DMS53 (cell line): ENCODE data around the gene KRTAP6-2.

Experiments
- DNase-seq: peaks from one replicate; lab custom pipeline; 2025; lab: John Stamatoyannopoulos, UW

KRTAP6-2 gene

GRCh38 chr21:30567617-30568016 lies 31.1 kb downstream of the KRTAP6-2 start:
- DNase-seq = no peak

DNA sequence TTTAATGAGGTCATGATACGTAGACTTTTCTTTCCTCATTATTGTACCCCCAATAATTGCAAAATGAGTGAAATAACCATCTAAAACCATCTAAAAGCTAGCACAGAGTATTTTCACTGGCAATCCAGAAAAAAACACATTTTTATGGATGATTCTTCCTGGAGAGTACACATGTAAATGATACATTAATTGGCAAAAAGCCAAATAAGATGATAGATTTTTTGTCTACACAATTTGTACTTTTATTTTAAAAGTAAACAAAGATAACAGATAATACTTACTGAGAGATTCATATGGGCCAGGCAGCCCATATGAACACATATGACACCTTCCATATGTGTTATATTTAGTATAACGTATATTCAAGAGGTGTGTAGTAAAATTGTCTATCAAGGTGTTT lies 35.1 kb downstream of the KRTAP6-2 start:
- no peak for DNase-seq

GRCh38 chr21:30563072-30563471 lies 35.6 kb downstream of the KRTAP6-2 start:
- DNase-seq = no peak

DNA sequence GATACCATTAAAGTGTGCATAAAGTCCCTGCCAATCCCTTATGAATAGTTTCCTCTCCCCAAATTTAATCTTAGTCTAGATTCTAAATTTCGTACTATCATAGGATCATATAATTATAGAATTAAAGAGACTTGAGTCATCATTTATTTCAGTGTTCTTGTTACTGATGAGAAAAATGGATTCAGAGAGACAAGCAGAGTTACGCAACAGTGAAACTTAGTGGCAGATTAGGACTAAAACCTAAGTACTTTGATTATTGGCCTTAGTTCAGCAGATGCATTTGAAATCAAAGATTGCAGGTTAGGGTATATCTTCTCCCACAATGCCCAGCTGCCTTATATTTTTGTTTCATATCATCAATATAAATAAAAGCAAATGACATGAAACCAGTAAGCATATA lies 36.7 kb downstream of the KRTAP6-2 start:
- DNase-seq = no peak

GRCh38 chr21:30561264-30561895 lies 37.3 kb downstream of the KRTAP6-2 start, which contains the start of gene KRTAP19-7:
Gene KRTAP19-7 (minus strand): TSS chr21:30561314. CDS start chr21:30561289, 25 bp downstream.
- DNase-seq = no peak

DNA sequence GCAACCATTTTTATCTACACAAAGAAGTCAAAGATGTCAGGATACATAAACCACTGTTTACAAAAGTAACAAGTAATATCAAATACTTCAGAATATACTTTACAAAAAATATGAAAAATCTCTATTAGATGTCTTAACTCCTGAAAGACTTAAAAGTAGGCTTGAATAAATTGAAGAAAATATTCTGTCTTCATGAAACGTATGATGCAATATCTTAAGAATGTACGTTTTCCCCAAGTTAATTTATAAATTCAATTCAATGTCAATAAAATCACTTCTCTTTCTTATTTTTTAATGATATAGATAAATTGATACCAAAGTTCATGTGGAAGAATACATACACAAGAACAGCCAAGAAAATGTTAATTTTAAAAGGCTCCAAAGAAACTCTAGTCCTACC lies 43.6 kb downstream of the KRTAP6-2 start:
- no peak for DNase-seq

GRCh38 chr21:30552782-30553181 lies 45.9 kb downstream of the KRTAP6-2 start:
- no peak for DNase-seq
